HFFc6 (cell line): ENCODE results near the gene DNTT. TPM values are rescaled to one million over a fixed set of nuclear protein-coding genes. Genes with fewer than 3 reads are reported as not detected.
A peak's percentile ranks its signal among the peaks of the same experiment; 100 is the strongest.

Experiments used
- DNase-seq: peaks from one replicate; pipeline ENCODE4 v3.0.0-alpha.2; 2018
- H3K27ac Mint-ChIP-seq: 2 replicates; pipeline ENCODE4 v1.8.0; 2020; ENCODE audit warnings: mild to moderate bottlenecking, mixed read lengths
- H3K27me3 Mint-ChIP-seq: 2 replicates; pipeline ENCODE4 v1.8.0; 2021; ENCODE audit warnings: mild to moderate bottlenecking, moderate library complexity, mixed read lengths; ENCODE audit not compliant: insufficient read depth
- H3K36me3 Mint-ChIP-seq: 2 replicates; pipeline ENCODE4 v1.8.0; 2021; ENCODE audit warnings: low read depth, mixed read lengths
- H3K4me1 Mint-ChIP-seq: 2 replicates; pipeline ENCODE4 v1.8.0; 2020; ENCODE audit warnings: low read depth, mixed read lengths
- H3K4me3 Mint-ChIP-seq: 2 replicates; pipeline ENCODE4 v1.8.0; 2020; ENCODE audit warnings: mild to moderate bottlenecking, moderate library complexity, mixed read lengths
- H3K9me3 Mint-ChIP-seq: 2 replicates; pipeline ENCODE4 v1.8.0; 2020; ENCODE audit warnings: mild to moderate bottlenecking, mixed read lengths
- total RNA-seq, 6 experiments: library from RNA; stranded (reverse); fragmentation: NEBNext Ultra II Directional; extraction: Animal tissue kit (Norgen Biotek cat#: 25700); gene quantifications; 2 replicates in 1 of 6; 3 replicates in 5 of 6; pipeline ENCODE4 v1.2.3, GENCODE V29; 2021
- TF ChIP-seq, protein P1 (sequence below): fragments of 200-600 bp; sonication (generic); IDR thresholded peaks from 2 replicates; pipeline ENCODE4 v1.5.0; 2021; ENCODE audit warnings: antibody characterized with exemption, mild to moderate bottlenecking

DNTT gene
- total RNA-seq, 6 experiments from 2014 or later: not detected

DNA sequence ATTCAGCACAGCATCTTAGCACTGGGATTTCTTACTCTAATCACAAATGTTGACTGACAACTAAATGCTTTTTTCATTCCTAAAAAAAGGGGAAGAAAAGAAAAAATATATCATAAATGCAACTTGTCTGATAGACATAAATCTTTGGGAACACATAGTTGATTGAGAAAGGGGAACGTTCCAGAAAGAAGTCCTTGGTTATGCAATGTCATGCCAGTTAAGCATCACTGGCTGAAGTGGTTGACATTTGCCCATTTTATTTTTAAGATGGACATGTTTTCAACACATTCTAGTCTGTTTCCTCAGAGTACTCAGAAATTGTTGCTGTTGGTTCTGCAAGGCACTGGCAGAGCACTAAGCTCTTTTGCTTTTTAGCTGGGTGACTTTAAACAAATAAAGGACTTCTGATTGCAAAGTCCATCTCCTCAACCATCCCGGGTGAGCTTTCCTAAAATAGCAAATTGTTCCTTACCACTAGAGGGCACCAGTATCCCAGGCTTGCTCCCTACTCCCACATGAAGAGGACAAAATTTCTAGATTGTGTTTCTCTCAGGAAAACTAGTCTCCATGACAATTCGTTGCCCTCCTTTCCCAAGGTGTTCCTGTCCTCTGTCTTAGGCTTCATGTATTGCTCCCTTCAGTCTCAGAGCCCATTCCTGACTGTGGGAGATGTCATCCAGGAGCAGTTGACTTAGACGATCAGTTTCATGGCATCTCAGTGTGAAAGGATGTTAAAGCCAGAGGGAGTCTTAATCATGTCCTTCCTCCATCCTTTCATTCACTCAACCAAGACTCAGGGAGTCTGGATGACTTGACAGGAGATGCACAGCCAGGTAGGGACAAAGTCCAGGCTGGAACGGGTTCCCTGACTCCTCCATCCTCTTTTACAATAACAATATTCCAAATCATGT is 30.6 kb downstream of the DNTT start:
- H3K27ac Mint-ChIP-seq: no peak overlapping the region
- TF ChIP-seq, protein P1, sequence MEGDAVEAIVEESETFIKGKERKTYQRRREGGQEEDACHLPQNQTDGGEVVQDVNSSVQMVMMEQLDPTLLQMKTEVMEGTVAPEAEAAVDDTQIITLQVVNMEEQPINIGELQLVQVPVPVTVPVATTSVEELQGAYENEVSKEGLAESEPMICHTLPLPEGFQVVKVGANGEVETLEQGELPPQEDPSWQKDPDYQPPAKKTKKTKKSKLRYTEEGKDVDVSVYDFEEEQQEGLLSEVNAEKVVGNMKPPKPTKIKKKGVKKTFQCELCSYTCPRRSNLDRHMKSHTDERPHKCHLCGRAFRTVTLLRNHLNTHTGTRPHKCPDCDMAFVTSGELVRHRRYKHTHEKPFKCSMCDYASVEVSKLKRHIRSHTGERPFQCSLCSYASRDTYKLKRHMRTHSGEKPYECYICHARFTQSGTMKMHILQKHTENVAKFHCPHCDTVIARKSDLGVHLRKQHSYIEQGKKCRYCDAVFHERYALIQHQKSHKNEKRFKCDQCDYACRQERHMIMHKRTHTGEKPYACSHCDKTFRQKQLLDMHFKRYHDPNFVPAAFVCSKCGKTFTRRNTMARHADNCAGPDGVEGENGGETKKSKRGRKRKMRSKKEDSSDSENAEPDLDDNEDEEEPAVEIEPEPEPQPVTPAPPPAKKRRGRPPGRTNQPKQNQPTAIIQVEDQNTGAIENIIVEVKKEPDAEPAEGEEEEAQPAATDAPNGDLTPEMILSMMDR: peak; percentile 90
- H3K27me3 Mint-ChIP-seq: peaks cover 9% of the 10 kb centered on the region
- H3K36me3 Mint-ChIP-seq: no peaks in the 10 kb centered on the region
- peak; percentile 46 for DNase-seq
- no peaks in the 10 kb centered on the region for H3K9me3 Mint-ChIP-seq
- H3K4me3 Mint-ChIP-seq: no peak overlapping the region
- no peaks in the 10 kb centered on the region for H3K4me1 Mint-ChIP-seq

GRCh38 chr10:96337106-96337505 is 32.9 kb downstream of the DNTT start:
- no peaks in the 10 kb centered on the region for H3K4me1 Mint-ChIP-seq

GRCh38 chr10:96338279-96338925 is 34.2 kb downstream of the DNTT start:
- Mint-ChIP-seq H3K9me3 (no peaks in the 10 kb centered on the region), H3K36me3 (no peaks in the 10 kb centered on the region), H3K27me3 (peaks cover 10% of the 10 kb centered on the region), H3K27ac (no peak overlapping the region), H3K4me3 (no peak overlapping the region), H3K4me1 (no peaks in the 10 kb centered on the region)
- TF ChIP-seq, protein P1: no peak
- no peak for DNase-seq

More at GRCh38 chr10:96337106-96337505, 32.9 kb downstream of the DNTT start:
- Mint-ChIP-seq H3K27me3 (peaks cover 8% of the 10 kb centered on the region), H3K4me3 (no peak overlapping the region), H3K9me3 (no peaks in the 10 kb centered on the region), H3K36me3 (no peaks in the 10 kb centered on the region), H3K27ac (no peak overlapping the region)
- no peak for DNase-seq
- TF ChIP-seq, protein P1: no peak

- Mint-ChIP-seq H3K27ac (no peak overlapping the region), H3K9me3 (no peaks in the 10 kb centered on the region), H3K4me3 (no peak overlapping the region), H3K36me3 (no peaks in the 10 kb centered on the region), H3K4me1 (no peaks in the 10 kb centered on the region), H3K27me3 (peaks cover 15% of the 10 kb centered on the region)
- no peak for DNase-seq
- TF ChIP-seq, protein P1: no peak
Measured at GRCh38 chr10:96339383-96339782, 35.1 kb downstream of the DNTT start.

DNA sequence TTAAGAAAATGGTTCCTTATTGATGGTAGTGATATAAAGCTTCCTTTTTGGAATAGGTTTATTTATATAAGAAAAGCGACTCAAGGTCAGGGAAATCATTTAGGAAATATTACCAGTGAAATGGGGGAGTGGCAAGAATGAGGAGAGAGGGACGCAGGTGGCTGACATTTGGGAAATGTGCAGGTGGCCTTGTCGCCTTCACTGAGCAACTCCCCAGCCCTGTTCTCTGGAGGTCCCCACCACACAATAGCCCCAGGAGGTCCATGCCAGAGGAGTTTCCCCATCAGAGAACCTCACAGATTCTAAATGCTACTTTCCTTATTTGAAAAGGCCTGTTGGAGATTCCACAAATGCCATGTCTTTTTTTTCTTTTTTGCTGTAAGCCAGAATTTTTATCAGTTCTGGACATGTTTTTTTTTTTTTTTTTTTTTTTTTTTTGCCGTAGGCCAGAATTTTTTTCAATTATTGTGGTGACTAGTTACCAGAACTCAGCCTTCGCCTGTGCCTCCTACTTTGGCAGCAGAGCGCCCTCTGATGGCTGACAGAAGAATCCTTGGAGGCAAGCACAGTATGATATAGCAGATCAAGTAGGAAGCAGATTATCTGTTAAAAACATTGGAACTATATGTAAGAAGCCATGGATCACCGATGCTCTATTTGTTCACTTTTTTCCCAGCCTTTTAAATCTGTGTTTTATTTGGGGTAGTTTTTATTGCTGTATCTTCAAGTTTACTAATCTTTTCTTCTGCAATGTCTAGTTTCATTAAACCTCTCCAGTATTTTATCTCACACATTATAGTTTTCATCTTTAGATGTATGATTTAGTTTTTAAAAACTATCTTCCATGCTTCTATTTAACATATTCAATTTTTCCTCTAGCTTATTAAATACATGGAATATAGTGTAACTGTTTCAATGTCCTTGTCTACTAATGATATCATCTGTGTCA is 36.0 kb downstream of the DNTT start:
- Mint-ChIP-seq H3K4me1 (no peaks in the 10 kb centered on the region), H3K27me3 (peaks cover 16% of the 10 kb centered on the region), H3K36me3 (no peaks in the 10 kb centered on the region), H3K4me3 (no peak overlapping the region), H3K27ac (no peak overlapping the region), H3K9me3 (no peaks in the 10 kb centered on the region)
- TF ChIP-seq, protein P1: peak; percentile 85
- peak; percentile 74 for DNase-seq
